Measurements from ENCODE around the gene PRXL2B.

Gene PRXL2B

GRCh38 chr1:2602311-2602835 is 15.8 kb downstream of the PRXL2B start:
- Mint-ChIP-seq H3K9me3 (peaks cover 6% of the 10 kb centered on the region), H3K27ac (peak overlapping the region in 1 of 3 experiments; percentile 17), H3K4me1 (no peaks in the 10 kb centered on the region), H3K27me3 (ENCODE audit: low read depth) (peaks cover 19% of the 10 kb centered on the region), H3K36me3 (ENCODE audit: low read depth) (no peaks in the 10 kb centered on the region), H3K4me3 (no peak overlapping the region)
- TF ChIP-seq CTCF (IDR thresholded peaks at IDR 0.05; ENCODE audit: unreplicated experiment in 3 of 3): no peak

DNA sequence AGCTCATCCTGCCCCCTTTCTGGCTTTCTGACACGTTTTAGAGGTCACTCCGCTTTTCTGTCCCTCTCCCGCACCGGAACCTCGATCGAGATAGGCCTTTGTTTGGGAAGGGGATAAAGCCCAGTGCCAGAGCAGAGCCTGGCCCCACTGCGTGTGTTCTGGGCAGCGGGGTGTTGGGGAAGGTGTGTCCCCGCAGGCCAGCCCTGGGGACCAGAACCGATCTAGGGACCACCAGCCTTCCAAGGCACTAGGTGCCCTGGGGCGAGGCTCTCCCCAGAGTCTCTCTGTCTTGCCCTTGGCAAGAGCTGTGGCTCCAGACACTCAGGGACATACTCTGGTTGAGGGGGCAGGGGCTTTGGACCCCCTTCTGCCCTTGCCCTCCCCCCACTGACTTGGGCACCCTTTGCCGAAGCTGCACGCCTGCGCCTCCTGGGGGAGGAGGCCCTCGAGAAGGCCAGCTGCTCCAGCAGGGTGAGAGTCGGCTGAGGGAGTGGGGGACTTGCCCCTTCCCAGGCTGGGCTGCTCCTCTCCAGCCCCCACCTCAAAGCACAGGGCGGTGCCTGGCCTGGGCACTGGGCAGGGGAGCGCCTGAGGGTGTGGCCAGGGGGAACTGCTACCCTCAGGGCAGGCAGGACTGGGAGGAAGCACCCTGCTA is 16.4 kb downstream of the PRXL2B start:
- H3K27me3 Mint-ChIP-seq (ENCODE audit: low read depth): peaks cover 19% of the 10 kb centered on the region
- peaks cover under 1% of the 10 kb centered on the region for H3K4me1 Mint-ChIP-seq
- no peak for TF ChIP-seq CTCF (IDR thresholded peaks at IDR 0.05; ENCODE audit: unreplicated experiment in 3 of 3)
- no peaks in the 10 kb centered on the region for H3K36me3 Mint-ChIP-seq (ENCODE audit: low read depth)
- H3K4me3 Mint-ChIP-seq: no peak overlapping the region
- no peak overlapping the region for H3K27ac Mint-ChIP-seq
- peaks cover 6% of the 10 kb centered on the region for H3K9me3 Mint-ChIP-seq

- TF ChIP-seq CTCF (IDR thresholded peaks at IDR 0.05; ENCODE audit: unreplicated experiment in 3 of 3): no peak
- H3K4me1 Mint-ChIP-seq: peaks cover 6% of the 10 kb centered on the region
- H3K9me3 Mint-ChIP-seq: peaks cover 1% of the 10 kb centered on the region
- peaks cover 19% of the 10 kb centered on the region for H3K27me3 Mint-ChIP-seq (ENCODE audit: low read depth)
- H3K36me3 Mint-ChIP-seq (ENCODE audit: low read depth): no peaks in the 10 kb centered on the region
- H3K4me3 Mint-ChIP-seq: no peak overlapping the region
- no peak overlapping the region for H3K27ac Mint-ChIP-seq
Observed at GRCh38 chr1:2603521-2604155, 17.1 kb downstream of the PRXL2B start.

DNA sequence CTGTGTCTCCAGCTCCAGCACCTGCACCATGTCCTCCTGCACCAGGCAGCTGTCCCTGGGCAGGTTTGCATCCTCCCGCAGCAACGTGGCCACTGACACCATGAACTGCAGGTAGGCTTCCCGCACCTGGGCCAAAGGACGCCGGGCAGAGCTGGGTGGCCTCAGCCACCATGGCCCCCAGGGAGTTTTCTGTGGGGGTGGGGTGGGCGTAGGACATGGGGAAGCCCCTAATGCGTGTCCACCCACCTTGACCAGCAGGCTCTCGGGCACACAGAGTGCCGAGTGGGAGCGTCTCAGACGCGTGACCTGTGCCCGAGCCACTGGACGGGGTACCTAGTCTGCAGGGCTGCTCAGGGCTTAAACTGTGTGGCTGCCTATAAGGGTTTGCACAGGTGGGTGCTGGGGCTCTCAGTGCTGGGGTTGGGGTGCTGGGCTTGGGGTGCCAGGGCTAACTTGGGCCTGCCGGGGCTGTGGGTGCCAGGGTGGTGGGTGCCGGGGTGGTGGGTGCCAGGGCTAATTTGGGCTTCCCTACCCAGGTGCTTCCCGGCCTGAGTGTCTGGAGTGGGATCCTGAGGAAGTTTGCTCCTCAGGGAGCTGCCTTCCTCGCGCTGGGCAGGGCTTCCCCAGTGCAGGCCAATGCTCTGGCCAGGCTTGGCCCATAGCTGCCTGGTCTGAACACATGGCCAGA is 17.7 kb downstream of the PRXL2B start:
- Mint-ChIP-seq H3K4me1 (peaks cover 8% of the 10 kb centered on the region), H3K27me3 (ENCODE audit: low read depth) (peaks cover 19% of the 10 kb centered on the region), H3K27ac (no peak overlapping the region), H3K9me3 (no peaks in the 10 kb centered on the region), H3K4me3 (no peak overlapping the region), H3K36me3 (ENCODE audit: low read depth) (no peaks in the 10 kb centered on the region)
- no peak for TF ChIP-seq CTCF (IDR thresholded peaks at IDR 0.05; ENCODE audit: unreplicated experiment in 3 of 3)

DNA sequence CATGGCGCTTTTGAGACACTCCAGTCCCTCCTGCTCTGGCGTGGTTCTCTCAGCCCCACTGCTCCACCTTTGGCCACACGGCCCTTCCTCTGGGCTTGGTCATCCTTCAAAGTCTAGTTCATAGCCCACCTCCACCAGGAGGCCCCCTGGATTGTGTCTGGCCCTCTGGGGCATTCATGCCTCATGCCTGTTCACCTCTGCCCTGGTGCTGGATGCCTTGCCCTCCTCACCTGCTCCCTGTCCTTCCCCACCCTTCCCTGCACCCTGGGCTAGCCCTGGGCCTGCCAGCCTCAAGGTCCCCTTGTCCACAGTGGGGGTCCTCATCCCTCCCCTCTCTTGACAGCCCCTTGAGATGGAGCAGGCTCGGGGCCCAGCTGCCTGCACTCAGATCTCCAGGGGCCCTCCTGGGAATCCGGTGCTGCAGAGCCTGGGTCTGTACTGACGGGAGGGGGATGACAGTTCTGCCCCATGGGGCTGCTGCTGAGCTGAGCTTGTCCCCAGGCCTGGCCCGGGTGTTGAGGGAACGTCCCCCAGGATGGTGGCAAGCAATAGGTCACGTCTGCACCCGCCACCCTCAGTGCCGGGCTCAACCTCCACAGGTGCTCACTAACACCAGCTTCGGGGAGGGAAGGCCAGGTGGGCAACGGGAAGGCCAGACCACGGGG is 18.4 kb downstream of the PRXL2B start:
- no peak overlapping the region for H3K4me3 Mint-ChIP-seq
- H3K27ac Mint-ChIP-seq: no peak overlapping the region
- H3K36me3 Mint-ChIP-seq (ENCODE audit: low read depth): no peaks in the 10 kb centered on the region
- peaks cover 19% of the 10 kb centered on the region for H3K27me3 Mint-ChIP-seq (ENCODE audit: low read depth)
- H3K4me1 Mint-ChIP-seq: peaks cover 8% of the 10 kb centered on the region
- TF ChIP-seq CTCF (IDR thresholded peaks at IDR 0.05; ENCODE audit: unreplicated experiment in 3 of 3): no peak
- H3K9me3 Mint-ChIP-seq: no peaks in the 10 kb centered on the region

Measured in nephron (organoid).